Dendritic cell treated with granulocyte-macrophage colony-stimulating factor and Interleukin-4, amounts not matched to agents 40 ng/mL and 50 ng/mL, for 4 days (primary cell): ENCODE results near the gene DNAJC30.
"Not testable (repeated sequence)": the region's sequence is repeated elsewhere in the genome, so short reads cannot be mapped to it uniquely, and the experiment has no call there.

ENCODE experiments used
- H3K27ac Mint-ChIP-seq: one replicate; pipeline ENCODE4 v1.8.0; 2022; ENCODE audit warnings: mild to moderate bottlenecking, mixed read lengths
- H3K27me3 Mint-ChIP-seq: one replicate; pipeline ENCODE4 v1.8.0; 2022; ENCODE audit warnings: mild to moderate bottlenecking, mixed read lengths
- H3K36me3 Mint-ChIP-seq: one replicate; pipeline ENCODE4 v1.8.0; 2022; ENCODE audit warnings: low read depth, mixed read lengths
- H3K4me1 Mint-ChIP-seq: one replicate; pipeline ENCODE4 v1.8.0; 2022; ENCODE audit warnings: low read depth, mixed read lengths
- H3K4me3 Mint-ChIP-seq: one replicate; pipeline ENCODE4 v1.8.0; 2022; ENCODE audit warnings: mild to moderate bottlenecking, moderate library complexity, mixed read lengths
- H3K9me3 Mint-ChIP-seq: one replicate; pipeline ENCODE4 v1.8.0; 2022; ENCODE audit warnings: mixed read lengths
- intact Hi-C: fragments of 100-400 bp; cut with micrococcal nuclease; formaldehyde crosslinking; loops from one replicate; pipeline ENCODE4 v1.15.0; 2022

The DNAJC30 gene

DNA sequence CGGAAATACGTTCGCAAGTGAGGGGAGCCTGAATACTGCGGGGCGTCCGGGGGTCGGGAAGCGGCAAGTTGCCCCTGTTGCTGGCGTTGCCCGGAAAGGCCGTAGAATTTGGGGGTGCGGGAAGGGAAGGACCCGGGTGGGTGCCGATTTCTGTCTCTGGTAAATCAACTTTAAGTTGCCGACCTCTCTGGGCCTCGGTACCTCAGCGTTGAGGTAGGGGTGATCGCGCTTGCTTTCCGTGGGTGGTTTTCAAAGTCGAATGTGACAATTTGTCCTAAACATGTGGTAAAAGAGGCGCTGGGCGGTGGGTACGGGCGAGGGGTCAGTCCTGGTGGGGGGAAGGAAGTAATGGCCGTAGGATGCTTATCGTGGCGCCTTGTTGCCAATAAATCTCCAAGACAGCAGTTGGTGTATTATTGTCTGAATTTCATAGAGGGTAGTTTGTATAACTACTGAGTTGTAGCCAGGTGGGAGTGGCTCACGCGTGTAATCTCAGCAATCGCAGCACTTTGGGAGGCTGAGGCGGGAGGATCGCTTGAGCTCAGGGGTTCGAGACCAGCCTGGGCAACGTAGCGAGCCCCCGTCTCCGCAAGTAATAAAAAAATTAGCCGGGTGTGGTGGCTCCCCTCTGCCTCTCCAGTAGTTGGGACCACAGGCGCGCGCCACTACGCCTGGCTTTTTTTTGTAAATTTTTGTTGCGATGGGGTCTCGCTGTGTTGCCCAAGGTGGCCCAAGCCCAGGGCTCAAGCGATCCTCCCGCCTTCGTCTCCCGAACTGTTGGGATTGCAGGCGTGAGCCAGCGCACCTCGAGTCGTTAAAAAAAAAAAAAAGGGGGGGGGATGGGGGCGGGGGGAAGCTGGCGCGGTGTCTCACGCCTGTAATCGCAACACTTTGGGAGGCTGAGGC lies 788 bp upstream of the DNAJC30 start:
- intact Hi-C loops = loop anchor here (1.0 to 2.0 kb wide), 3 partner anchors 17 to 55 kb away; partner anchors contain the start of genes ABHD11, STX1A and VPS37D
- peak overlapping the region; percentile 95 for H3K27ac Mint-ChIP-seq
- H3K27me3 Mint-ChIP-seq = no peaks in the 10 kb centered on the region
- peaks cover 43% of the 10 kb centered on the region for H3K4me1 Mint-ChIP-seq
- no peaks in the 10 kb centered on the region for H3K9me3 Mint-ChIP-seq
- H3K4me3 Mint-ChIP-seq = peak overlapping the region; percentile 94
- H3K36me3 Mint-ChIP-seq = peaks cover 65% of the 10 kb centered on the region

GRCh38 chr7:73682745-73683055 lies 553 bp downstream of the DNAJC30 start:
- Mint-ChIP-seq H3K27ac (peak overlapping the region; percentile 95), H3K4me1 (peaks cover 36% of the 10 kb centered on the region)

GRCh38 chr7:73681031-73681430 lies 2.2 kb downstream of the DNAJC30 start:
- Mint-ChIP-seq H3K36me3 (peaks cover 55% of the 10 kb centered on the region), H3K27me3 (peaks cover 6% of the 10 kb centered on the region), H3K9me3 (no peaks in the 10 kb centered on the region), H3K4me1 (peaks cover 36% of the 10 kb centered on the region), H3K4me3 (no peak overlapping the region), H3K27ac (no peak overlapping the region)
- intact Hi-C loops = no loop called here

More at GRCh38 chr7:73682745-73683055, 553 bp downstream of the DNAJC30 start:
- H3K36me3 Mint-ChIP-seq = peaks cover 65% of the 10 kb centered on the region
- H3K27me3 Mint-ChIP-seq = no peaks in the 10 kb centered on the region
- intact Hi-C loops = loop anchor here (1.0 to 2.0 kb wide), 3 partner anchors 15 to 56 kb away; partner anchors contain the start of genes ABHD11, STX1A and VPS37D
- no peaks in the 10 kb centered on the region for H3K9me3 Mint-ChIP-seq
- peak overlapping the region; percentile 94 for H3K4me3 Mint-ChIP-seq

GRCh38 chr7:73680501-73680900 lies 2.8 kb downstream of the DNAJC30 start:
- intact Hi-C loops = no loop called here
- peaks cover 36% of the 10 kb centered on the region for H3K4me1 Mint-ChIP-seq
- no peaks in the 10 kb centered on the region for H3K9me3 Mint-ChIP-seq
- no peak overlapping the region for H3K4me3 Mint-ChIP-seq
- no peak overlapping the region for H3K27ac Mint-ChIP-seq
- peaks cover 50% of the 10 kb centered on the region for H3K36me3 Mint-ChIP-seq
- H3K27me3 Mint-ChIP-seq = peaks cover 6% of the 10 kb centered on the region

- H3K4me3 Mint-ChIP-seq = no peak overlapping the region
- H3K27me3 Mint-ChIP-seq = peaks cover 6% of the 10 kb centered on the region
- peaks cover 46% of the 10 kb centered on the region for H3K36me3 Mint-ChIP-seq
- no peaks in the 10 kb centered on the region for H3K9me3 Mint-ChIP-seq
- intact Hi-C loops = no loop called here
- H3K27ac Mint-ChIP-seq = no peak overlapping the region
- peaks cover 40% of the 10 kb centered on the region for H3K4me1 Mint-ChIP-seq
Measured at GRCh38 chr7:73679709-73680108, 3.5 kb downstream of the DNAJC30 start.

GRCh38 chr7:73678862-73679261 lies 4.4 kb downstream of the DNAJC30 start:
- Mint-ChIP-seq H3K36me3 (peaks cover 43% of the 10 kb centered on the region), H3K9me3 (no peaks in the 10 kb centered on the region), H3K27ac (no peak overlapping the region), H3K4me1 (peaks cover 35% of the 10 kb centered on the region), H3K4me3 (no peak overlapping the region), H3K27me3 (peaks cover 10% of the 10 kb centered on the region)
- intact Hi-C loops = no loop called here

- H3K4me1 Mint-ChIP-seq = peaks cover 15% of the 10 kb centered on the region
- H3K27ac Mint-ChIP-seq, intact Hi-C loops, H3K9me3 Mint-ChIP-seq, H3K4me3 Mint-ChIP-seq: not testable (repeated sequence)
- peaks cover 33% of the 10 kb centered on the region for H3K27me3 Mint-ChIP-seq
- H3K36me3 Mint-ChIP-seq = peaks cover 30% of the 10 kb centered on the region
Measured at GRCh38 chr7:73676062-73676461, 7.2 kb downstream of the DNAJC30 start.

GRCh38 chr7:73674468-73675124 lies 8.7 kb downstream of the DNAJC30 start:
- peaks cover 47% of the 10 kb centered on the region for H3K27me3 Mint-ChIP-seq
- peaks cover 7% of the 10 kb centered on the region for H3K4me1 Mint-ChIP-seq
- H3K36me3 Mint-ChIP-seq = peaks cover 22% of the 10 kb centered on the region
- H3K4me3 Mint-ChIP-seq = no peak overlapping the region
- intact Hi-C loops = no loop called here
- no peak overlapping the region for H3K27ac Mint-ChIP-seq
- no peaks in the 10 kb centered on the region for H3K9me3 Mint-ChIP-seq

GRCh38 chr7:73671857-73672445 lies 11.3 kb downstream of the DNAJC30 start:
- intact Hi-C loops = no loop called here
- H3K4me3 Mint-ChIP-seq = no peak overlapping the region
- peaks cover 62% of the 10 kb centered on the region for H3K27me3 Mint-ChIP-seq
- peaks cover 17% of the 10 kb centered on the region for H3K4me1 Mint-ChIP-seq
- H3K9me3 Mint-ChIP-seq = no peaks in the 10 kb centered on the region
- no peaks in the 10 kb centered on the region for H3K36me3 Mint-ChIP-seq
- no peak overlapping the region for H3K27ac Mint-ChIP-seq

- Mint-ChIP-seq H3K27me3 (peaks cover 66% of the 10 kb centered on the region), H3K27ac (no peak overlapping the region), H3K9me3 (no peaks in the 10 kb centered on the region)
Measured at GRCh38 chr7:73671322-73671661, 12.0 kb downstream of the DNAJC30 start.

DNA sequence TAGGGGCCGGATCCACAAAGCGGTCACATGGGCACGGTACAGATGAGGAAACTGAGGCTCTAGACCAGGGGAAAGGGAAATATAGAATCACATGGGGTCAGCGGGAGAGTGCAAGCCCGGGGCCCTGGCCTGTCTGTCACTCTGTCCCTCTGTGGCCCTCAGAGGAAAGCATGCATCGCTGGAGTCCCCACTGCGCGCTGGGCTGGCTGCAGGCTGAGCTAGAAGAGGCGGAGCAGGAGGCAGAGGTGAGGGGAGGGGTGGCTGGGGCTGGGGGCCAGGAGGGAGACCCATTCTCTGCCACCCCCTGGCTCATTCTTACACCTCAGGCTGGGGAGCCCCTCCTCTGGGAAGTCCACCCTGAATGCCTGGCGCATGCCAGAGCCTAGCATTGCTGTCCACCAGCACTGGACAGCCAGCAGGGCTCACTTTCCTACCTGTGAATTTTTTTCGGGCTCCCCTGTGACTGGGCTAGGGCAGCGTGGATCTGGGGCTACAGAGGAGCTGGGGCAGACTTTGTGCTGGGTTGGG lies 13.3 kb downstream of the DNAJC30 start:
- H3K27ac Mint-ChIP-seq = no peak overlapping the region
- H3K4me1 Mint-ChIP-seq = peaks cover 22% of the 10 kb centered on the region
- no peak overlapping the region for H3K4me3 Mint-ChIP-seq
- intact Hi-C loops = loop anchor here (5.0 kb wide), 2 partner anchors 47 to 63 kb away; partner anchors contain the start of gene STX1A
- H3K27me3 Mint-ChIP-seq = peaks cover 76% of the 10 kb centered on the region
- no peaks in the 10 kb centered on the region for H3K36me3 Mint-ChIP-seq
- H3K9me3 Mint-ChIP-seq = no peaks in the 10 kb centered on the region

More at GRCh38 chr7:73671322-73671661, 12.0 kb downstream of the DNAJC30 start:
- Mint-ChIP-seq H3K36me3 (no peaks in the 10 kb centered on the region), H3K4me1 (peaks cover 17% of the 10 kb centered on the region), H3K4me3 (no peak overlapping the region)
- intact Hi-C loops = no loop called here

DNA sequence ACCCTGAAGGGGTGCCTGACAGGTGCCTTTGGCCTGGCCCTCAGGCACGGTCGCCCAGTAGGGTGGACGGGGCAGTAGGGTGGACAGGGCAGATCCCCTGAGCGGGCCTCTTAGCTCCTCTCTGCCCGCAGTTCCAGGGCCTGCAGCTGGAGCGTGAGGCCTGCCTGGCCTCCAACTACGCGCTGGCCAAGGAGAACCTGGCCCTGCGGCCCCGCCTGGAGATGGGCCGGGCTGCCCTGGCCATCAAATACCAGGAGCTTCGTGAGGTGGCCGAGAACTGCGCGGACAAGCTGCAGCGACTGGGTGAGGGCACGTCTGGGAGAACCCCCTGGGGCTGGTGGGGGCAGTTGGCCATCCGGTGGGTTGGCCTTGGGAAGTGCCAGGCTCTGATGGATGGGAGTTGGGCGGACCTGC lies 14.0 kb downstream of the DNAJC30 start:
- Mint-ChIP-seq H3K27me3 (peaks cover 79% of the 10 kb centered on the region), H3K36me3 (no peaks in the 10 kb centered on the region), H3K9me3 (no peaks in the 10 kb centered on the region), H3K4me1 (peaks cover 22% of the 10 kb centered on the region), H3K27ac (no peak overlapping the region), H3K4me3 (no peak overlapping the region)
- intact Hi-C loops = loop anchor here (5.0 kb wide), 2 partner anchors 48 to 62 kb away; partner anchors contain the start of gene STX1A

GRCh38 chr7:73668886-73669230 lies 14.4 kb downstream of the DNAJC30 start:
- Mint-ChIP-seq H3K27me3 (peaks cover 82% of the 10 kb centered on the region), H3K27ac (no peak overlapping the region), H3K9me3 (no peaks in the 10 kb centered on the region), H3K36me3 (no peaks in the 10 kb centered on the region), H3K4me1 (peaks cover 22% of the 10 kb centered on the region), H3K4me3 (no peak overlapping the region)
- intact Hi-C loops = loop anchor here (5.0 kb wide), 2 partner anchors 48 to 62 kb away; partner anchors contain the start of gene STX1A
